Ovary (tissue), 9 donors: ENCODE results near the gene SSBP2. TPM values are rescaled to one million over a fixed set of nuclear protein-coding genes. Genes with fewer than 3 reads are reported as not detected.

Experiments used
- DNase-seq, 5 donors: peaks; one replicate each; pipeline ENCODE4 v3.0.0-alpha.2; 2019 to 2020
- H3K27ac ChIP-seq, 2 donors: fragments of 200-600 bp; one replicate each; pipeline versions ENCODE4 v1.5.1 to v1.8.0; 2019 to 2022
- H3K27me3 ChIP-seq: fragments of 200-600 bp; one replicate; pipeline ENCODE4 v1.8.0; 2022
- H3K36me3 ChIP-seq: fragments of 200-600 bp; sonication (generic); one replicate; pipeline ENCODE4 v1.5.1; 2019
- H3K4me1 ChIP-seq: one replicate; pipeline ENCODE4 v1.8.1; 2013; ENCODE audit warnings: mild to moderate bottlenecking, moderate library complexity; ENCODE audit not compliant: insufficient read depth
- H3K4me3 ChIP-seq: fragments of 200-600 bp; sonication (generic); one replicate; pipeline ENCODE4 v1.5.1; 2017
- H3K9me3 ChIP-seq, 2 donors: fragments of 200-600 bp in 1 of 2; sonication (generic) in 1 of 2; one replicate each; pipeline versions ENCODE4 v1.5.1 to v1.8.1; 2013 to 2019; ENCODE audit warnings: mild to moderate bottlenecking in 1 of 2, moderate library complexity in 1 of 2
- CTCF ChIP-seq, 3 donors: fragments of 450-650 bp in 2 of 3; fragments of 200-600 bp in 1 of 3; IDR thresholded peaks; one replicate each; pipeline versions ENCODE4 v1.5.1 to v1.8.0; 2016 to 2022; ENCODE audit warnings: antibody characterized with exemption in 3 of 3, mild to moderate bottlenecking in 1 of 3
- EP300 ChIP-seq: sonication (generic); formaldehyde crosslinking; IDR thresholded peaks from one replicate; pipeline ENCODE4 v1.6.1; 2017; ENCODE audit warnings: antibody characterized with exemption
- POLR2A ChIP-seq: fragments of 450-650 bp; IDR thresholded peaks from one replicate; pipeline ENCODE4 v1.6.1; 2017; ENCODE audit warnings: antibody characterized with exemption, mild to moderate bottlenecking, moderate library complexity
- WGBS, 3 donors: extraction: QIAGEN DNeasy Blood & Tissue Kit in 1 of 3; methylation state at CpG; one replicate each; pipeline versions ENCODE4 v1.1.5 to v1.1.7; 2013 to 2017; 5-methylcytosine and 5-hydroxymethylcytosine counted together
- intact Hi-C, 4 donors: fragments of 100-400 bp; cut with DNase I; formaldehyde crosslinking; loops; one replicate each; pipeline versions ENCODE4 v1.11.0 to v1.15.1; 2022 to 2023
- polyA plus RNA-seq, 2 donors: library from polyadenylated mRNA; stranded (reverse); fragments of 200-250 nt in 1 of 2; fragments of 350-450 nt in 1 of 2; fragmentation: Illumina TruSeq in 1 of 2; extraction: RNeasy Lipid Tissue Mini Kit (QIAGEN cat#74804) in 1 of 2; gene quantifications; one replicate each; pipeline ENCODE4 v1.2.3, GENCODE V29; 2013 to 2014
- total RNA-seq, 7 donors: library from RNA; depleted of rRNA in 2 of 7; stranded (reverse); fragments of >200 nt in 2 of 7; fragmentation: NEBNext Ultra II Directional in 3 of 7; extraction: Animal tissue kit (Norgen Biotek cat#: 25700) in 3 of 7; gene quantifications; one replicate each; pipeline versions ENCODE4 v1.1.0 to v1.2.4, GENCODE V29; 2016 to 2023
- donor health status: DM: no; HTN: no; CAD: no; lungs with moderate emphysema.
- donor health status: DM: no; HTN: no; CAD: no.
- donor health status: Bipolar disorder and iron deficiency.
- donor health status: DM: yes; HTN: yes; CAD: no.
- donor health status: DM: no; HTN: no; CAD: no.
- donor health status: DM: yes; HTN: yes; CAD: no.

SSBP2 gene
- total and polyA plus RNA-seq, 9 donors = 40.5 to 126 (median 78.2) TPM

DNA sequence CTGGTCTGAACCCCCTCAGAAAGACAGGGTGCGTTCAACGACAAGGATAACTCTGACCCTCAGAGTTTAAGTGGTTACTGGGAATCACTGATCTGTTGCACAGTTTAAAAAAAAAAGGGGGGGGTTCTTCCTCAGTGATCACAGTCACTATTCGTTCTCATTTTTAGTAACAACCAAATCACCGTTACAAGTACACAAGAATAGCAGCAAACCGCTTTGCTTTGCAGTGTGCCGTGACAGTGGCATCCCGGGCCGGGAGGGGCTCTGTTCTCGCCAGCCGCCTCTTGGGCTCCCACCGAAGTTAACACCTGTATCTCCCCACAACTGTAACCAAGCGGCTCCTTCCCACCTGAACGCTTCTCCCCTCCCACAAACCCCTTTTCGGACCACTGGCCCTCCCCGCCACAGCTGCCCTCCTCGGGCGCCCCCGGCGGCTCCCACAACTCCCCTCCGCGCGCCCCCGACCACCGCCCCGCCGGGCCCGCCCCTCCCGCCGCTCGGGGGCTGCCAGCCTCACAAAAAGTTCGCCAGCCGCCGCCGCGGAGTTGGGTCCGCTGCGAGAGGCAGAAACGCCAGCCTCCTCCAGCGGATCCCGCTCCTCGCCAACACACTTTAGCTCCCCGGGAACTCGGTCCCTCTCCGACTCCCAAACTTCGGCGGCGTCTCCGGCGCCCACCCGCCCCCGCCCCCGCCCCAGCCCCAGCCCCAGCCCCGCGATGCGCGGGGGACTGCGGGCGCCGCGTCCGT lies 1.2 kb downstream of the SSBP2 start:
- TF ChIP-seq CTCF (IDR thresholded peaks at IDR 0.05) (no peak), EP300 (no peak), POLR2A (no peak)
- H3K9me3 ChIP-seq = no peaks in the 10 kb centered on the region
- WGBS, 3 donors = 0 to 1% (median 1%) methylated on average over 24 to 61 of the region's 61 CpGs
- DNase-seq = peak; percentile 41 to 72 (median 64)
- intact Hi-C loops = loop anchor here (2.0 to 10.0 kb wide), 8 partner anchors 38 to 418 kb away; partner anchors contain the start of gene ATG10 (in 1 of the 4)
- H3K4me1 ChIP-seq = peaks cover 1% of the 10 kb centered on the region
- peak overlapping the region; percentile 89 to 96 for H3K27ac ChIP-seq
- H3K36me3 ChIP-seq = no peaks in the 10 kb centered on the region
- H3K27me3 ChIP-seq = no peaks in the 10 kb centered on the region
- peak overlapping the region; percentile 93 for H3K4me3 ChIP-seq

GRCh38 chr5:81749192-81749560 lies 1.7 kb downstream of the SSBP2 start:
- WGBS, 3 donors = 3 to 5% (median 5%) methylated on average over 6 of the region's 6 CpGs
- Histone ChIP-seq H3K27ac (peak overlapping the region in 1 of 2 donors; percentile 96), H3K4me1 (peaks cover 1% of the 10 kb centered on the region), H3K36me3 (no peaks in the 10 kb centered on the region), H3K9me3 (no peaks in the 10 kb centered on the region), H3K27me3 (no peaks in the 10 kb centered on the region), H3K4me3 (peak overlapping the region; percentile 93)
- intact Hi-C loops = loop anchor here in 1 of 4 donors (10.0 kb wide), 1 partner anchor 324 kb away; no protein-coding TSS in a partner anchor
- no peak for TF ChIP-seq POLR2A
- TF ChIP-seq CTCF (IDR thresholded peaks at IDR 0.05) = no peak
- TF ChIP-seq EP300 = no peak
- peak in 1 of 5 donors; percentile 28 for DNase-seq

- peaks cover 1% of the 10 kb centered on the region for H3K4me1 ChIP-seq
- TF ChIP-seq POLR2A (no peak), EP300 (no peak), CTCF (IDR thresholded peaks at IDR 0.05) (no peak)
- intact Hi-C loops = loop anchor here in 1 of 4 donors (10.0 kb wide), 1 partner anchor 324 kb away; no protein-coding TSS in a partner anchor
Measured at GRCh38 chr5:81748556-81748955, 2.3 kb downstream of the SSBP2 start.

GRCh38 chr5:81747030-81747429 lies 3.9 kb downstream of the SSBP2 start:
- WGBS, 3 donors = 62 to 69% (median 66%) methylated on average over 2 of the region's 2 CpGs
- no peaks in the 10 kb centered on the region for H3K36me3 ChIP-seq
- peaks cover 1% of the 10 kb centered on the region for H3K4me1 ChIP-seq
- no peak overlapping the region for H3K27ac ChIP-seq
- H3K4me3 ChIP-seq = no peak overlapping the region
- no peak for TF ChIP-seq CTCF (IDR thresholded peaks at IDR 0.05)
- TF ChIP-seq EP300 = no peak
- no peak for TF ChIP-seq POLR2A
- no peaks in the 10 kb centered on the region for H3K9me3 ChIP-seq
- H3K27me3 ChIP-seq = no peaks in the 10 kb centered on the region
- DNase-seq = no peak
- intact Hi-C loops = loop anchor here in 1 of 4 donors (10.0 kb wide), 1 partner anchor 322 kb away; no protein-coding TSS in a partner anchor

More at GRCh38 chr5:81748556-81748955, 2.3 kb downstream of the SSBP2 start:
- Histone ChIP-seq H3K27ac (no peak overlapping the region), H3K36me3 (no peaks in the 10 kb centered on the region), H3K4me3 (no peak overlapping the region), H3K9me3 (no peaks in the 10 kb centered on the region), H3K27me3 (no peaks in the 10 kb centered on the region)
- WGBS, 3 donors = 61 to 70% (median 68%) methylated on average over 3 of the region's 3 CpGs
- DNase-seq = no peak
